Liver (tissue), 9 donors: ENCODE measurements around the gene HS1BP3. TPM values are rescaled to one million over a fixed set of nuclear protein-coding genes. Genes with fewer than 3 reads are reported as not detected.

Experiments used
- DNase-seq: peaks from one replicate; pipeline ENCODE4 v3.0.0-alpha.2; 2017; ENCODE audit warnings: low spot score
- H3K27ac ChIP-seq, 2 donors: one replicate each; pipeline ENCODE4 v1.7.0; 2013; ENCODE audit warnings: inconsistent platforms in 2 of 2, low read length in 2 of 2, control low read depth in 1 of 2, low read depth in 1 of 2, mild to moderate bottlenecking in 1 of 2
- H3K27me3 ChIP-seq, 4 donors: one replicate each; pipeline versions ENCODE4 v1.6.1 to v1.7.0; 2013; ENCODE audit warnings: low read length in 3 of 4, inconsistent platforms in 1 of 4, mild to moderate bottlenecking in 1 of 4, moderate library complexity in 1 of 4; ENCODE audit not compliant: control insufficient read depth in 4 of 4, insufficient read depth in 4 of 4
- H3K36me3 ChIP-seq, 4 donors: one replicate each; pipeline versions ENCODE4 v1.6.1 to v1.7.0; 2013; ENCODE audit warnings: low read length in 3 of 4, mild to moderate bottlenecking in 3 of 4, low read depth in 1 of 4, moderate library complexity in 1 of 4; ENCODE audit not compliant: control insufficient read depth in 4 of 4, insufficient read depth in 3 of 4
- H3K4me1 ChIP-seq, 4 donors: one replicate each; pipeline versions ENCODE4 v1.6.1 to v1.7.0; 2013; ENCODE audit warnings: low read length in 3 of 4, mild to moderate bottlenecking in 3 of 4, moderate library complexity in 1 of 4; ENCODE audit not compliant: control insufficient read depth in 4 of 4, insufficient read depth in 4 of 4
- H3K4me3 ChIP-seq, 3 donors: one replicate each; pipeline versions ENCODE4 v1.6.1 to v1.7.0; 2013; ENCODE audit warnings: low read length in 3 of 3, control low read depth in 1 of 3, low read depth in 1 of 3, mild to moderate bottlenecking in 1 of 3
- H3K9ac ChIP-seq, 2 donors: one replicate each; pipeline ENCODE4 v1.7.0; 2013; ENCODE audit warnings: low read length in 2 of 2, mild to moderate bottlenecking in 2 of 2, moderate library complexity in 2 of 2, control low read depth in 1 of 2, low read depth in 1 of 2
- H3K9me3 ChIP-seq, 4 donors: one replicate each; pipeline versions ENCODE4 v1.6.1 to v1.7.0; 2013; ENCODE audit warnings: low read length in 3 of 4; ENCODE audit not compliant: control insufficient read depth in 4 of 4
- EGR1 ChIP-seq, 2 donors: IDR thresholded peaks; 2 replicates each; pipeline ENCODE4 v1.6.1; 2016 to 2018; ENCODE audit warnings: antibody characterized with exemption in 2 of 2, low read depth in 2 of 2
- FOXA1 ChIP-seq: IDR thresholded peaks from 2 replicates; pipeline ENCODE4 v1.6.1; 2016; ENCODE audit warnings: antibody characterized with exemption
- FOXA2 ChIP-seq: IDR thresholded peaks from 2 replicates; pipeline ENCODE4 v1.6.1; 2016; ENCODE audit warnings: antibody characterized with exemption
- GABPA ChIP-seq, 2 donors: IDR thresholded peaks in 1 of 2; conservative IDR thresholded peaks in 1 of 2; 2 replicates each; pipeline ENCODE4 v1.6.1; 2016; ENCODE audit warnings: antibody characterized with exemption in 2 of 2, mild to moderate bottlenecking in 1 of 2, moderate library complexity in 1 of 2
- HNF4A ChIP-seq, 2 donors: conservative IDR thresholded peaks; 2 replicates each; pipeline ENCODE4 v1.6.1; 2016; ENCODE audit warnings: antibody characterized with exemption in 2 of 2, mild to moderate bottlenecking in 2 of 2
- HNF4G ChIP-seq: IDR thresholded peaks from 2 replicates; pipeline ENCODE4 v1.6.1; 2016; ENCODE audit warnings: antibody characterized with exemption
- JUND ChIP-seq, 2 donors: IDR thresholded peaks; 2 replicates each; pipeline ENCODE4 v1.6.1; 2016; ENCODE audit warnings: antibody characterized with exemption in 2 of 2
- NR2F2 ChIP-seq: IDR thresholded peaks from 2 replicates; pipeline ENCODE4 v1.6.1; 2016; ENCODE audit warnings: antibody characterized with exemption
- RAD21 ChIP-seq, 2 donors: IDR thresholded peaks; 2 replicates each; pipeline ENCODE4 v1.6.1; 2016; ENCODE audit warnings: antibody characterized with exemption in 2 of 2, mild to moderate bottlenecking in 2 of 2
- RXRA ChIP-seq, 2 donors: IDR thresholded peaks; 2 replicates each; pipeline ENCODE4 v1.6.1; 2017 to 2018; ENCODE audit warnings: antibody characterized with exemption in 2 of 2, mild to moderate bottlenecking in 1 of 2
- SP1 ChIP-seq: IDR thresholded peaks from 2 replicates; pipeline ENCODE4 v1.6.1; 2018; ENCODE audit warnings: antibody characterized with exemption, mild to moderate bottlenecking
- TAF1 ChIP-seq: conservative IDR thresholded peaks from 2 replicates; pipeline ENCODE4 v1.6.1; 2016; ENCODE audit warnings: antibody characterized with exemption, mild to moderate bottlenecking
- YY1 ChIP-seq: IDR thresholded peaks from 2 replicates; pipeline ENCODE4 v1.6.1; 2016; ENCODE audit warnings: antibody characterized with exemption, mild to moderate bottlenecking
- WGBS: extraction: QIAGEN DNeasy Blood & Tissue Kit; methylation state at CpG from one replicate; pipeline ENCODE4 v1.1.7; 2013; 5-methylcytosine and 5-hydroxymethylcytosine counted together
- polyA plus RNA-seq, 2 donors: library from polyadenylated mRNA; stranded (reverse) in 1 of 2; unstranded in 1 of 2; fragments of 200-250 nt in 1 of 2; fragments of >200 nt in 1 of 2; fragmentation: Nextera tagmentation in 1 of 2; extraction: Ambion mirVana in 1 of 2; gene quantifications; one replicate each; pipeline versions ENCODE4 v1.2.1 to v1.2.3, GENCODE V29; 2013 to 2015
- total RNA-seq, 2 donors: library from RNA; depleted of rRNA; stranded (reverse); fragments of >200 nt; gene quantifications; one replicate each; pipeline ENCODE4 v1.2.3, GENCODE V29; 2014
- TF ChIP-seq, protein P1 (sequence below): IDR thresholded peaks from 2 replicates; pipeline ENCODE4 v1.6.1; 2016; ENCODE audit warnings: antibody characterized with exemption, mild to moderate bottlenecking
- TF ChIP-seq, protein P2 (sequence below): IDR thresholded peaks from 2 replicates; pipeline ENCODE4 v1.6.1; 2016; ENCODE audit warnings: antibody characterized with exemption
- TF ChIP-seq, protein P3 (sequence below): IDR thresholded peaks from 2 replicates; pipeline ENCODE4 v1.6.1; 2016; ENCODE audit warnings: antibody characterized with exemption
- TF ChIP-seq, protein P4 (sequence below): IDR thresholded peaks from 2 replicates; pipeline ENCODE4 v1.6.1; 2016; ENCODE audit warnings: antibody characterized with exemption
- TF ChIP-seq, protein P5 (sequence below): fragments of 150-350 bp; IDR thresholded peaks from 2 replicates; pipeline ENCODE4 v1.5.1; 2017; ENCODE audit warnings: improper control_type of control experiment, low read depth, low read length; ENCODE audit not compliant: missing input control
- donor health status: healthy.
- donor health status: healthy.
- donor health status: healthy.
- donor health status: healthy.
- donor health status: healthy.

Gene HS1BP3
- total and polyA plus RNA-seq, 4 donors, result 7.7 to 15.4 (median 10.9) TPM

DNA sequence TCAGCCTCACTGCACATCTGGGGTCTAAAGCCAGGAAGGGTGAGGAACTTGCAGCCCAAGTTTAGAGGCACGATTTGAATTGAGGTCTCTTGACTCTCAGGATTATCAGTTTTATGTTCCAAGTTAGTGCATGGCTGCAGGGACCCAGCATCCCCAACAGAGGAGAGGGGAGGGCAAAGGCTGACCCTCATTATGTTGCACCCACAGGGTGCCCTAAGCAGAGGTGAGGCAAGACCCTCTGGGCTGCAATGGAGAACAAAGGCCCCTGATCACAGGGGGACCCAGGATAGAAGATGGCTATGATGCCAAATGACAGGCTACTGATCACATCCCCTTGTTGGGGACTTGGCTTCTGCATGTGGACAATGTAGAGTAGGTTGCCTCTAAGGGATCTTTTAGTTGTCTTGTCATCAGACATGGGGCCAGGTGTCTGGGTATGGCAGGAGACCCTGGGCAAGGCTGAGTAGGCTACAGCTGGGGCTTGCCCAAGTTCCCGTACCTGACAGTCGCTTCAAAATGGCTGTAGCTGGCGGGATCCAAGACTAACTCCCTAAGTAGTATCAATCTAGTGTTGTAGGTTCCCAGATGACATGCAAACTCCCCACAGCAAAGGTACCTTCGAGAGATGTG lies 11.5 kb upstream of the HS1BP3 start:
- Histone ChIP-seq H3K36me3 (no peaks in the 10 kb centered on the region), H3K4me3 (no peak overlapping the region), H3K4me1 (peaks cover 1 to 18% (median 9%) of the 10 kb centered on the region in 4 donors), H3K27me3 (no peaks in the 10 kb centered on the region), H3K27ac (no peak overlapping the region), H3K9me3 (no peaks in the 10 kb centered on the region), H3K9ac (no peak overlapping the region)
- TF ChIP-seq NR2F2 (no peak), FOXA2 (no peak), YY1 (no peak), GABPA (IDR thresholded peaks at IDR 0.05 in 1 of 2, conservative IDR thresholded peaks at IDR 0.05 in 1 of 2) (no peak), EGR1 (IDR thresholded peaks at IDR 0.05; ENCODE audit: low read depth in 2 of 2) (no peak), FOXA1 (no peak), RXRA (IDR thresholded peaks at IDR 0.05) (no peak), TAF1 (no peak), JUND (IDR thresholded peaks at IDR 0.05) (no peak), HNF4A (conservative IDR thresholded peaks at IDR 0.05) (no peak), RAD21 (IDR thresholded peaks at IDR 0.05) (no peak), SP1 (no peak), HNF4G (no peak)
- TF ChIP-seq, protein P1, sequence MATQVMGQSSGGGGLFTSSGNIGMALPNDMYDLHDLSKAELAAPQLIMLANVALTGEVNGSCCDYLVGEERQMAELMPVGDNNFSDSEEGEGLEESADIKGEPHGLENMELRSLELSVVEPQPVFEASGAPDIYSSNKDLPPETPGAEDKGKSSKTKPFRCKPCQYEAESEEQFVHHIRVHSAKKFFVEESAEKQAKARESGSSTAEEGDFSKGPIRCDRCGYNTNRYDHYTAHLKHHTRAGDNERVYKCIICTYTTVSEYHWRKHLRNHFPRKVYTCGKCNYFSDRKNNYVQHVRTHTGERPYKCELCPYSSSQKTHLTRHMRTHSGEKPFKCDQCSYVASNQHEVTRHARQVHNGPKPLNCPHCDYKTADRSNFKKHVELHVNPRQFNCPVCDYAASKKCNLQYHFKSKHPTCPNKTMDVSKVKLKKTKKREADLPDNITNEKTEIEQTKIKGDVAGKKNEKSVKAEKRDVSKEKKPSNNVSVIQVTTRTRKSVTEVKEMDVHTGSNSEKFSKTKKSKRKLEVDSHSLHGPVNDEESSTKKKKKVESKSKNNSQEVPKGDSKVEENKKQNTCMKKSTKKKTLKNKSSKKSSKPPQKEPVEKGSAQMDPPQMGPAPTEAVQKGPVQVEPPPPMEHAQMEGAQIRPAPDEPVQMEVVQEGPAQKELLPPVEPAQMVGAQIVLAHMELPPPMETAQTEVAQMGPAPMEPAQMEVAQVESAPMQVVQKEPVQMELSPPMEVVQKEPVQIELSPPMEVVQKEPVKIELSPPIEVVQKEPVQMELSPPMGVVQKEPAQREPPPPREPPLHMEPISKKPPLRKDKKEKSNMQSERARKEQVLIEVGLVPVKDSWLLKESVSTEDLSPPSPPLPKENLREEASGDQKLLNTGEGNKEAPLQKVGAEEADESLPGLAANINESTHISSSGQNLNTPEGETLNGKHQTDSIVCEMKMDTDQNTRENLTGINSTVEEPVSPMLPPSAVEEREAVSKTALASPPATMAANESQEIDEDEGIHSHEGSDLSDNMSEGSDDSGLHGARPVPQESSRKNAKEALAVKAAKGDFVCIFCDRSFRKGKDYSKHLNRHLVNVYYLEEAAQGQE, result no peak
- TF ChIP-seq, protein P2, sequence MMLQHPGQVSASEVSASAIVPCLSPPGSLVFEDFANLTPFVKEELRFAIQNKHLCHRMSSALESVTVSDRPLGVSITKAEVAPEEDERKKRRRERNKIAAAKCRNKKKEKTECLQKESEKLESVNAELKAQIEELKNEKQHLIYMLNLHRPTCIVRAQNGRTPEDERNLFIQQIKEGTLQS, result no peak
- TF ChIP-seq, protein P3, sequence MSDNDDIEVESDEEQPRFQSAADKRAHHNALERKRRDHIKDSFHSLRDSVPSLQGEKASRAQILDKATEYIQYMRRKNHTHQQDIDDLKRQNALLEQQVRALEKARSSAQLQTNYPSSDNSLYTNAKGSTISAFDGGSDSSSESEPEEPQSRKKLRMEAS, result no peak
- TF ChIP-seq, protein P4, sequence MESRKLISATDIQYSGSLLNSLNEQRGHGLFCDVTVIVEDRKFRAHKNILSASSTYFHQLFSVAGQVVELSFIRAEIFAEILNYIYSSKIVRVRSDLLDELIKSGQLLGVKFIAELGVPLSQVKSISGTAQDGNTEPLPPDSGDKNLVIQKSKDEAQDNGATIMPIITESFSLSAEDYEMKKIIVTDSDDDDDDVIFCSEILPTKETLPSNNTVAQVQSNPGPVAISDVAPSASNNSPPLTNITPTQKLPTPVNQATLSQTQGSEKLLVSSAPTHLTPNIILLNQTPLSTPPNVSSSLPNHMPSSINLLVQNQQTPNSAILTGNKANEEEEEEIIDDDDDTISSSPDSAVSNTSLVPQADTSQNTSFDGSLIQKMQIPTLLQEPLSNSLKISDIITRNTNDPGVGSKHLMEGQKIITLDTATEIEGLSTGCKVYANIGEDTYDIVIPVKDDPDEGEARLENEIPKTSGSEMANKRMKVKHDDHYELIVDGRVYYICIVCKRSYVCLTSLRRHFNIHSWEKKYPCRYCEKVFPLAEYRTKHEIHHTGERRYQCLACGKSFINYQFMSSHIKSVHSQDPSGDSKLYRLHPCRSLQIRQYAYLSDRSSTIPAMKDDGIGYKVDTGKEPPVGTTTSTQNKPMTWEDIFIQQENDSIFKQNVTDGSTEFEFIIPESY, result no peak
- TF ChIP-seq, protein P5, sequence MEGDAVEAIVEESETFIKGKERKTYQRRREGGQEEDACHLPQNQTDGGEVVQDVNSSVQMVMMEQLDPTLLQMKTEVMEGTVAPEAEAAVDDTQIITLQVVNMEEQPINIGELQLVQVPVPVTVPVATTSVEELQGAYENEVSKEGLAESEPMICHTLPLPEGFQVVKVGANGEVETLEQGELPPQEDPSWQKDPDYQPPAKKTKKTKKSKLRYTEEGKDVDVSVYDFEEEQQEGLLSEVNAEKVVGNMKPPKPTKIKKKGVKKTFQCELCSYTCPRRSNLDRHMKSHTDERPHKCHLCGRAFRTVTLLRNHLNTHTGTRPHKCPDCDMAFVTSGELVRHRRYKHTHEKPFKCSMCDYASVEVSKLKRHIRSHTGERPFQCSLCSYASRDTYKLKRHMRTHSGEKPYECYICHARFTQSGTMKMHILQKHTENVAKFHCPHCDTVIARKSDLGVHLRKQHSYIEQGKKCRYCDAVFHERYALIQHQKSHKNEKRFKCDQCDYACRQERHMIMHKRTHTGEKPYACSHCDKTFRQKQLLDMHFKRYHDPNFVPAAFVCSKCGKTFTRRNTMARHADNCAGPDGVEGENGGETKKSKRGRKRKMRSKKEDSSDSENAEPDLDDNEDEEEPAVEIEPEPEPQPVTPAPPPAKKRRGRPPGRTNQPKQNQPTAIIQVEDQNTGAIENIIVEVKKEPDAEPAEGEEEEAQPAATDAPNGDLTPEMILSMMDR, result no peak
- no peak for DNase-seq
- 83% methylated on average over 5 of the region's 5 CpGs for WGBS
